Ishikawa (cell line): ENCODE data around the gene SCAMP1.
A peak's percentile ranks its signal among the peaks of the same experiment; 100 is the strongest.

ENCODE experiments used
- CEBPB ChIP-seq: IDR thresholded peaks from 2 replicates; pipeline ENCODE4 v1.6.1; 2012
- CREB1 ChIP-seq: IDR thresholded peaks from 2 replicates; pipeline ENCODE4 v1.6.1; 2012; ENCODE audit warnings: low read depth
- EGR1 ChIP-seq: IDR thresholded peaks from 2 replicates; pipeline ENCODE4 v1.6.1; 2012
- EP300 ChIP-seq: IDR thresholded peaks from 2 replicates; pipeline ENCODE4 v1.6.1; 2012; ENCODE audit warnings: borderline replicate concordance
- FOXM1 ChIP-seq: IDR thresholded peaks from 2 replicates; pipeline ENCODE4 v1.6.1; 2012; ENCODE audit warnings: low read depth, borderline replicate concordance
- MAX ChIP-seq: IDR thresholded peaks from 2 replicates; pipeline ENCODE4 v1.6.1; 2012
- NFIC ChIP-seq: IDR thresholded peaks from 2 replicates; pipeline ENCODE4 v1.6.1; 2012
- RAD21 ChIP-seq: IDR thresholded peaks from 2 replicates; pipeline ENCODE4 v1.6.1; 2012; ENCODE audit warnings: low read depth
- REST ChIP-seq: IDR thresholded peaks from 2 replicates; pipeline ENCODE4 v1.6.1; 2012; ENCODE audit warnings: low read depth, mild to moderate bottlenecking
- TAF1 ChIP-seq: IDR thresholded peaks from 2 replicates; pipeline ENCODE4 v1.6.1; 2012; ENCODE audit warnings: low read depth, mild to moderate bottlenecking
- TCF12 ChIP-seq: IDR thresholded peaks from 2 replicates; pipeline ENCODE4 v1.6.1; 2012; ENCODE audit warnings: low read depth
- TEAD4 ChIP-seq: IDR thresholded peaks from 2 replicates; pipeline ENCODE4 v1.6.1; 2012
- YY1 ChIP-seq: IDR thresholded peaks from 2 replicates; pipeline ENCODE4 v1.6.1; 2012; ENCODE audit warnings: low read depth
- ZBTB7A ChIP-seq: IDR thresholded peaks from 2 replicates; pipeline ENCODE4 v1.6.1; 2012; ENCODE audit warnings: low read depth
- TF ChIP-seq, protein P1 (sequence below): IDR thresholded peaks from 2 replicates; pipeline ENCODE4 v1.6.1; 2012

SCAMP1 gene

DNA sequence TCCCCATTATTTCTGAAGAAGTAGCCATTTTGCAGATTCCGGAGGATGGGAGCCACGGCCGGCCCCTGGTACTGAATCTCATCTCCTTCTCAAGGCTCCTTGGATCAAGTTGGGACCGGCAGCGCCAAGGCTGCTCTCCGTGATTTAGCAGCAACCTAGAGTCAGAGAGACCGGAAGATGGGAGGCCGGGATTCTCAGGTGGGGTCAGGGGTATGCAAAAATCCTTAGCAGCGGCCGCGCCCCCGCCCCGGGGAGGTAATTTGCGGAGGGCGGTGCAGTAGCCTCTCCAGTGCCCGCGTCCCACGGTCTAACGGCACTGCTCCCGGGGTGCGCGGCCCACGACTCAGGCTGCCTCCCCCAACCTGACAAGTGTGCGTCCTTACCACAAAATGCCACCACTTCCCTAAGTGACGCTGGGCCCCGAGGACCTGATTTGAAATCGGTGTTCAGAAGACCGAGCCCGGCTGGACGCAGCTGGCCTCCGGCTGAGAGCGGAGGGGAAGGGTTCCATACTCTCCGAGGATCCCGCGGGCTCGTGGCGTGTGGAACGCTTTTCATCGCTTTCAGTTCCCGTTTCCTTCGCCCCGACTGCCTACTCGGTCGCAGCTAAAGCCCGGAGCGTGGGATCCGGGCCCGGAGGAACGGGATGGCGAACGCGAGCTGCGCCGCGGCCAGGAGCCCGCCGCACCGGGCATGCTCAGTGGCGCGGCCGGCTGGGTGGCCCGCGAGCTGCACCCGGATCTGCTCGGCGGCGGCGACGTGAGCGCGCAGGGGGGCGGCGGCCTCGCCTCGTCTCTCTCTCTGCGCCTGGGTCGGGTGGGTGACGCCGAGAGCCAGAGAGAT, at the start of gene SCAMP1:
Gene SCAMP1 (plus strand): TSS at position 787 of the 843 bp plus-strand sequence. CDS start 55 bp downstream, at position 842.
- peak; percentile 27; the same call in 1 of the 2 replicates for TF ChIP-seq EGR1
- peak; percentile 30; the same call in 1 of the 2 replicates for TF ChIP-seq TEAD4
- TF ChIP-seq MAX = peak; percentile 77; the same call in 1 of the 2 replicates
- no peak for TF ChIP-seq CEBPB
- TF ChIP-seq ZBTB7A = no peak; the same call in 1 of the 2 replicates
- TF ChIP-seq NFIC = no peak
- peak; percentile 13; the same call in 1 of the 2 replicates for TF ChIP-seq TCF12
- TF ChIP-seq TAF1 = peak; percentile 60
- no peak for TF ChIP-seq CREB1
- TF ChIP-seq, protein P1, sequence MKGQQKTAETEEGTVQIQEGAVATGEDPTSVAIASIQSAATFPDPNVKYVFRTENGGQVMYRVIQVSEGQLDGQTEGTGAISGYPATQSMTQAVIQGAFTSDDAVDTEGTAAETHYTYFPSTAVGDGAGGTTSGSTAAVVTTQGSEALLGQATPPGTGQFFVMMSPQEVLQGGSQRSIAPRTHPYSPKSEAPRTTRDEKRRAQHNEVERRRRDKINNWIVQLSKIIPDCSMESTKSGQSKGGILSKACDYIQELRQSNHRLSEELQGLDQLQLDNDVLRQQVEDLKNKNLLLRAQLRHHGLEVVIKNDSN = no peak
- TF ChIP-seq FOXM1 = peak; percentile 45; the same call in 1 of the 2 replicates
- peak; percentile 74 for TF ChIP-seq YY1
- TF ChIP-seq REST = no peak; the same call in 1 of the 2 replicates
- no peak for TF ChIP-seq EP300
- TF ChIP-seq RAD21 = no peak; the same call in 1 of the 2 replicates

- no peak for TF ChIP-seq NFIC
- TF ChIP-seq EGR1 = no peak
- TF ChIP-seq CEBPB = no peak
- no peak for TF ChIP-seq EP300
- no peak for TF ChIP-seq FOXM1
- no peak for TF ChIP-seq ZBTB7A
- no peak for TF ChIP-seq MAX
- TF ChIP-seq REST = no peak
Observed at GRCh38 chr5:78317515-78317914, 42.9 kb upstream of the SCAMP1 start.

- no peak for TF ChIP-seq RAD21
- TF ChIP-seq, protein P1 = no peak
- TF ChIP-seq TEAD4 = no peak
- no peak for TF ChIP-seq MAX
- no peak for TF ChIP-seq EP300
- TF ChIP-seq YY1 = no peak
- TF ChIP-seq TAF1 = no peak
- no peak for TF ChIP-seq EGR1
- no peak for TF ChIP-seq NFIC
Observed at GRCh38 chr5:78318337-78318736, 42.1 kb upstream of the SCAMP1 start.

GRCh38 chr5:78320401-78320800, 40.0 kb upstream of the SCAMP1 start:
- TF ChIP-seq RAD21 (peak; percentile 69), YY1 (no peak), CREB1 (no peak)
- TF ChIP-seq, protein P1 = no peak

GRCh38 chr5:78323241-78323640, 37.2 kb upstream of the SCAMP1 start:
- no peak for TF ChIP-seq TCF12
